ENCODE data around the gene SPATA17.
"Not testable (repeated sequence)": the region's sequence is repeated elsewhere in the genome, so short reads cannot be mapped to it uniquely, and the experiment has no call there.

The SPATA17 gene

GRCh38 chr1:217668351-217668940 lies 37.3 kb downstream of the SPATA17 start:
- no peak for DNase-seq (ENCODE audit: low read depth)
- no peak overlapping the region for H3K4me3 ChIP-seq (ENCODE audit: low read depth, low read length)

- H3K4me3 ChIP-seq (ENCODE audit: low read depth, low read length): no peak overlapping the region
- DNase-seq (ENCODE audit: low read depth): no peak
These were observed 42.2 kb downstream of the SPATA17 start for GRCh38 chr1:217673387-217673786.

- no peak overlapping the region for H3K4me3 ChIP-seq (ENCODE audit: low read depth, low read length)
- no peak for DNase-seq (ENCODE audit: low read depth)
These were observed 43.0 kb downstream of the SPATA17 start for GRCh38 chr1:217674028-217674729.

GRCh38 chr1:217681806-217682205 lies 50.7 kb downstream of the SPATA17 start:
- H3K4me3 ChIP-seq (ENCODE audit: low read depth, low read length): no peak overlapping the region
- no peak for DNase-seq (ENCODE audit: low read depth)

DNA sequence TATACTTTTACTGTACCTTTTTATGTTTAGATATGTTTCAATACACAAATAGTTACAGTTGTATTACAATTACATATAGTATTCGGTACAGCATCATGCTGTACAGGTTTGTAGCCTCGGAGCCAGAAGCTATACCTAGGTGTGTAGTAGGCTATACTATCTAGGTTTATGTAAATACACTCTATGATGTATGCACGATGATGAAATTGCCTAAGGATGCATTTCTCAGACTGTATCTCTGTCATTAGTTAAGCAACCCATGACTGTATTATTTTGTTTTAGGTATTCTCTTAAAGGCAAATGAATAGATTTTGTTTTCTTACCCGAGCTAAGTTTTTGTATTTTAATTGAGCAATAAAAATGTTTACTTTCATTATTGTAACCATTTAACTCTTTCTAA lies 56.4 kb downstream of the SPATA17 start:
- no peak overlapping the region for H3K4me3 ChIP-seq (ENCODE audit: low read depth, low read length)
- DNase-seq (ENCODE audit: low read depth): no peak

DNA sequence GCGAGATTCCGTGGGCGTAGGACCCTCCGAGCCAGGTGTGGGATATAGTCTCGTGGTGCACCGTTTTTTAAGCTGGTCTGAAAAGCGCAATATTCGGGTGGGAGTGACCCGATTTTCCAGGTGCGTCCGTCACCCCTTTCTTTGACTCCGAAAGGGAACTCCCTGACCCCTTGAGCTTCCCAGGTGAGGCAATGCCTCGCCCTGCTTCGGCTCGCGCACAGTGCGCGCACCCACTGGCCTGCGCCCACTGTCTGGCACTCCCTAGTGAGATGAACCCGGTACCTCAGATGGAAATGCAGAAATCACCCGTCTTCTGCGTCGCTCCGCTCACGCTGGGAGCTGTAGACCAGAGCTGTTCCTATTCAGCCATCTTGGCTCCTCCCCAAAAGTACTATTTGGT lies 65.0 kb downstream of the SPATA17 start:
- H3K4me3 ChIP-seq (ENCODE audit: low read depth, low read length); DNase-seq (ENCODE audit: low read depth): not testable (repeated sequence)

DNA sequence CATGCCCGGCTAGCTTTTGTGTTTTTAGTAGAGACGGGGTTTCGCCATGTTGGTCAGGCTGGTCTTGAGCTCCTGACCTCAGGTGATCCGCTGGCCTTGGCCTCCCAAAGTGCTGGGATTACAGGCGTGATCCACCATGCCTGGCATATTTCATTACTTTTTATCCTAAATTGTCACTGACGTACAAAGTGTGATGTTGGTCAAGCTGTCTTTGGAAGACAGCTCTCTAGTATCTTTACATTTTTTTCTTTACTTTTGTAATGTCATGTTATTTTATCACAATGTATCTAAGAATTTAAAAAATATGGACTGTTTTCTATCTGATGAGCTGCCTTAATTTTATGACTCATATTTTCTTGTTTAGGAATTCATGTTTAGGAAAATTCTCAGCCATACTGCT lies 72.2 kb downstream of the SPATA17 start:
- no peak for DNase-seq (ENCODE audit: low read depth)
- no peak overlapping the region for H3K4me3 ChIP-seq (ENCODE audit: low read depth, low read length)

DNA sequence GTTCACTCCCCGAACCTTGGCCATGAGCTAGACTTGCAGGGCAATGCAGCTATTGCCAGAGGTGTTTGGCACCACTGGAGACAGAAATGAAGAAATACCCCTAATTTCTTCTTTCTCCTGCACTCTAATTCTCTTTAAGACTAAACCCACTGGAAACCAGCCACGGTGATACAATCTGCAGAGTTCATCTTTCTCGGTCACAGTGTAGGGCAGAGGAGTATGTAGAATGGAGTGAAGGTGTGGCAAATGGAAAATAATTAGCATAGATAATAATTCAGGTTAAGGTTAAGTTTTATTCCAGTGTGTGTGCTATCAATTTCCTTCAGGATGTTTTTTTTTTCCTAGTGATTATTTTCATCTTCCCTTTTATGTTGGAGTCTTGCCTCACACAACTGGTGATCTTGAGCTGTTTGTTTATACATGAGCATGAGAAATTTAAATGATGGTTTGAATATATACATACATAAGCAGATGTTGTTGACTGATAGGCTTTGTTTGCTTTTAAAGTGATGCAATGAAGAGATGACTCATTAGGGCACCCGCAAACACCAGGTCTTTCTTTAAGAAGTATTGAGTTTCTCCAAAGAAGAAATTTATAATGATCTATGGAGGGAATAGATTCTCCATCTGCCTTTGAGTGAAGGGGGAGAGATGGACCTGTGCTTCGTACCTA lies 81.9 kb downstream of the SPATA17 start:
- DNase-seq (ENCODE audit: low read depth): no peak

GRCh38 chr1:217715681-217716080 lies 84.5 kb downstream of the SPATA17 start:
- DNase-seq (ENCODE audit: low read depth): no peak
- H3K4me3 ChIP-seq (ENCODE audit: low read depth, low read length): no peak overlapping the region

More for the DNA sequence above, 81.9 kb downstream of the SPATA17 start:
- no peak overlapping the region for H3K4me3 ChIP-seq (ENCODE audit: low read depth, low read length)

DNA sequence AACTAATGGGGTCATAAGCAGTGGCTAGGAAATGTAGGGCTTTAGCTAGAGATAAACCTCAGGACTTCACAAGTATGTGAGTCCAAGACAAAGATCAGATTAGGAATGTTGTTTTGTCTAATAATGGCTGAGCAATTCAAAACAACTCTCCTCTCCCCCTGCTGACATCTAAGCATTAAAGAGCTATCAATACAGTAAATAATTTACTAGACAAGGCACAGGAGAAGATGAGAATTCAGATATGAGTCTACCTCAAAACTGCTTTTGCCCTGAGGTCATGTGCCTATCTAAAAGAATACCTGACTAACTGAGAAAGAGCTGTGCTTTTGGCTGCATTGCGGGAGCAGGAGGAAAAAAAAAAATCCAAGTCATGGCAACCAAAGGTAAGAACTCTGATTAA lies 86.8 kb downstream of the SPATA17 start:
- H3K4me3 ChIP-seq (ENCODE audit: low read depth, low read length): no peak overlapping the region
- no peak for DNase-seq (ENCODE audit: low read depth)

- no peak for DNase-seq (ENCODE audit: low read depth)
- no peak overlapping the region for H3K4me3 ChIP-seq (ENCODE audit: low read depth, low read length)
These were observed 87.7 kb downstream of the SPATA17 start for GRCh38 chr1:217718873-217719272.

GRCh38 chr1:217721692-217722091 lies 90.5 kb downstream of the SPATA17 start:
- no peak for DNase-seq (ENCODE audit: low read depth)
- no peak overlapping the region for H3K4me3 ChIP-seq (ENCODE audit: low read depth, low read length)

- DNase-seq (ENCODE audit: low read depth): no peak
These were observed 103.8 kb downstream of the SPATA17 start for GRCh38 chr1:217734973-217735372.

DNA sequence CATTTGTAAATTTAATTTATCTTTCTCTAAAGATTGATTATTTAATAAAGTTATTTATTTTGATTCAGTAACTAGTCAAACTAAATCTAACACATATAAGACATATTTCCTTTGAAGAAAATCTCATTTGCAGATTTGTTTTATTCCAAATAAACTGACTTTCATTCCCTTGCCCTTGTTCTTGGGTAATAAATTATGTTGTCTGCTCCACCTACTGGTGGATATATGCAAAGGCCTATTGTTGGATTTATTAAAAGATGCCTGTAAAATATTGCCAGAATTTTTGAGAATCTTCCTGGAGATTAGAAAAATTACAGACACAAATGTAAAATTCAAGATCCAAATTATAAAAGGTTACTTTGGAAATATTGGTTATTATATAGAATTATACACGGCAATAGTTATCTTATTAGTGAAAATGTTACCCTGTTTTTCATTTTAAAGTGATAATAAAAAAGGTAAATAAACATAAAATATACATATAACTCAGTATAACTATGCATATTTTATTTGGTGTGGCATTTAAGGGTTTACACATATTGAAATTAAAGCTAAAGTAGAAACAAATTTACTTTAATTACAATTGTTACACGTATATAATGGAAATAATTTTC lies 116.1 kb downstream of the SPATA17 start:
- H3K4me3 ChIP-seq (ENCODE audit: low read depth, low read length): no peak overlapping the region
- DNase-seq (ENCODE audit: low read depth): no peak

More at GRCh38 chr1:217734973-217735372, 103.8 kb downstream of the SPATA17 start:
- H3K4me3 ChIP-seq (ENCODE audit: low read depth, low read length): no peak overlapping the region

GRCh38 chr1:217769768-217770167 lies 138.6 kb downstream of the SPATA17 start:
- no peak overlapping the region for H3K4me3 ChIP-seq (ENCODE audit: low read depth, low read length)
- no peak for DNase-seq (ENCODE audit: low read depth)

- DNase-seq (ENCODE audit: low read depth): no peak
- H3K4me3 ChIP-seq (ENCODE audit: low read depth, low read length): no peak overlapping the region
These were observed 139.8 kb downstream of the SPATA17 start for GRCh38 chr1:217770918-217771317.

- no peak overlapping the region for H3K4me3 ChIP-seq (ENCODE audit: low read depth, low read length)
- DNase-seq (ENCODE audit: low read depth): no peak
These were observed 145.5 kb downstream of the SPATA17 start for GRCh38 chr1:217776693-217777092.

DNA sequence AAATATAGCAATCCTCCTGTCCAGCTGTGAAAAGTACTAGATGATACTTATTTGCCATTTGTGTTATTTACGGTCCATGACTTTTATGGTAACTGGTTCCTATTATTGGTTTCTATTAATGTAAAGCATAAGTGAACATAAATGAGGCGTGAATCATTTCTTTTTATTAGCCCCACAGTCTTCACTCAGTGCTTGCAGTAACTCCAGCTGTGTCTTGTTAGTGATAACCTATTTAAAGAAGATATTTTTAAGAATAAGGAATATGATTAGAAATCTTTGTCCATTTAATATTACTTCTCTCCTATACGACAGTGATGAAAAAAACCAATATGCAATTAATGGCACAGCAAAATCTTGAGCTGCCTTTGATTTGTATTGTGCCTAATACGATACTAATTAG lies 149.9 kb downstream of the SPATA17 start:
- no peak overlapping the region for H3K4me3 ChIP-seq (ENCODE audit: low read depth, low read length)
- no peak for DNase-seq (ENCODE audit: low read depth)

DNA sequence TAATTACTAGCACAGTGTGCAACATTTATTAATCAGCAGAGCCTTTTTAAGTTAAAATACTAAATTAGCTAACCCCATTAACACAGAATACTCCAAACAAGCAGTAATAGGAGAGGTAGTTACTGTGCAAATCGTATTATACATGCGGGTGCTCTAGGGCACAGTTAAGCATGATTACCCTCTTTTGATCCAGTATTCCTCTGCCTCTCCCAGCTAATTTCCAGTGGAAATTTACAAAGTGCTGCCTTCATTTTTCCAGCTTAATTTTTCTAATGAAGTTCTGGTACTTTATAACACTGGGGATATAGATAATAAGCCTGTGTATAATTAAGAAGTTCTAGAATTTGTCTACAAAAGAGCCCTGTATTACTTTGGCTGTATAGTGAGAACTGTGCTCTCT lies 159.9 kb downstream of the SPATA17 start:
- no peak for DNase-seq (ENCODE audit: low read depth)
- H3K4me3 ChIP-seq (ENCODE audit: low read depth, low read length): no peak overlapping the region

DNA sequence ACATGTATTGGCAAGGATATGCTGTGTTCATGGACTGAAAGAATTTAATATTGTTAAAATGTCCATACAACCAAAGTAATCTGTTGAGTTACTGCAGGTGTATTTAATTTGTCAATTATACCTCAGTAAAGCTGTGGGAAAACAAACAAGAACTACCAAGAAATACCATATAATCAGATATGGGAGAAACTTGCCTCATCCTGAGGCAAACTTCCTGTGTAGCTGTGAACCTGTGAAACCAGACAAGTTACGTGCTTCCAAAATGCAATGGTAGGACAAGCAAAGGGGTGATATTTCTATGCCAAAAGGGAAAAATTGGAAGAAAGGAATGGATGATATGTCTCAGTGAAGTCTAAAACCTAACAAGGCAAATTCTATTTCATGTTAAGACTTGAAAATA lies 174.6 kb downstream of the SPATA17 start:
- no peak for DNase-seq (ENCODE audit: low read depth)
- H3K4me3 ChIP-seq (ENCODE audit: low read depth, low read length): no peak overlapping the region

Data from skeletal muscle cell (primary cell).